ENCODE measurements around the gene TTC34.

- TF ChIP-seq POLR2A (IDR thresholded peaks at IDR 0.05; ENCODE audit: low read length) (no peak), GATA1 (IDR thresholded peaks at IDR 0.05; ENCODE audit: low read depth, low read length) (no peak)
These were observed 24.8 kb upstream of the TTC34 start for GRCh38 chr1:2826316-2826715.
